Measurements from ENCODE around the gene EPGN.
"Not testable (repeated sequence)": the region's sequence is repeated elsewhere in the genome, so short reads cannot be mapped to it uniquely, and the experiment has no call there.

EPGN gene

GRCh38 chr4:74311696-74312313, 3.5 kb downstream of the EPGN start:
- peak in 3 of 6 experiments; percentile 13 to 58 (median 44) for DNase-seq

GRCh38 chr4:74314329-74314728, 6.1 kb downstream of the EPGN start:
- DNase-seq: no peak

GRCh38 chr4:74314944-74315343, 6.7 kb downstream of the EPGN start:
- no peak for DNase-seq

GRCh38 chr4:74315376-74315775, 7.1 kb downstream of the EPGN start:
- no peak for DNase-seq

- DNase-seq: no peak
Observed at GRCh38 chr4:74316397-74316796, 8.1 kb downstream of the EPGN start.

GRCh38 chr4:74317616-74318246, 9.5 kb downstream of the EPGN start:
- DNase-seq: no peak

- no peak for DNase-seq
Observed at GRCh38 chr4:74318276-74318675, 10.0 kb downstream of the EPGN start.

- no peak for DNase-seq
Observed at GRCh38 chr4:74319470-74319869, 11.2 kb downstream of the EPGN start.

- peak in 3 of 6 experiments; percentile 0 to 33 (median 17) for DNase-seq
Observed at GRCh38 chr4:74320559-74321118, 12.4 kb downstream of the EPGN start.

GRCh38 chr4:74322301-74322700, 14.0 kb downstream of the EPGN start:
- DNase-seq: no peak

GRCh38 chr4:74323663-74324062, 15.4 kb downstream of the EPGN start:
- no peak for DNase-seq

- DNase-seq: no peak
Observed at GRCh38 chr4:74324262-74324661, 16.0 kb downstream of the EPGN start.

- DNase-seq: no peak
Observed at GRCh38 chr4:74325886-74326285, 17.6 kb downstream of the EPGN start.

GRCh38 chr4:74327762-74328161, 19.5 kb downstream of the EPGN start:
- DNase-seq: no peak

GRCh38 chr4:74328501-74328900, 20.2 kb downstream of the EPGN start:
- no peak for DNase-seq

- DNase-seq: no peak
Observed at GRCh38 chr4:74329307-74329706, 21.0 kb downstream of the EPGN start.

- no peak for DNase-seq
Observed at GRCh38 chr4:74330295-74330750, 22.1 kb downstream of the EPGN start.

GRCh38 chr4:74331252-74331651, 23.0 kb downstream of the EPGN start:
- DNase-seq: no peak

- no peak for DNase-seq
Observed at GRCh38 chr4:74331944-74332343, 23.7 kb downstream of the EPGN start.

- no peak for DNase-seq
Observed at GRCh38 chr4:74334636-74335035, 26.4 kb downstream of the EPGN start.

GRCh38 chr4:74335341-74336021, 27.2 kb downstream of the EPGN start:
- no peak for DNase-seq

- DNase-seq: no peak
Observed at GRCh38 chr4:74338792-74339333, 30.6 kb downstream of the EPGN start.

GRCh38 chr4:74339501-74339900, 31.2 kb downstream of the EPGN start:
- DNase-seq: no peak

- DNase-seq: not testable (repeated sequence)
Observed at GRCh38 chr4:74340421-74340820, 32.2 kb downstream of the EPGN start.

Measured in stimulated activated naive CD4-positive, alpha-beta T cell (primary cell).